ENCODE data around the gene PRND.

PRND gene

GRCh38 chr20:4776079-4776630 is 54.4 kb downstream of the PRND start:
- DNase-seq, result no peak
